ENCODE measurements around the gene FATE1. TPM values are rescaled to one million over a fixed set of nuclear protein-coding genes. Genes with fewer than 3 reads are reported as not detected.

The FATE1 gene
- total RNA-seq, 2 donors from 2014 or later = 1,003 TPM; not detected in 1

DNA sequence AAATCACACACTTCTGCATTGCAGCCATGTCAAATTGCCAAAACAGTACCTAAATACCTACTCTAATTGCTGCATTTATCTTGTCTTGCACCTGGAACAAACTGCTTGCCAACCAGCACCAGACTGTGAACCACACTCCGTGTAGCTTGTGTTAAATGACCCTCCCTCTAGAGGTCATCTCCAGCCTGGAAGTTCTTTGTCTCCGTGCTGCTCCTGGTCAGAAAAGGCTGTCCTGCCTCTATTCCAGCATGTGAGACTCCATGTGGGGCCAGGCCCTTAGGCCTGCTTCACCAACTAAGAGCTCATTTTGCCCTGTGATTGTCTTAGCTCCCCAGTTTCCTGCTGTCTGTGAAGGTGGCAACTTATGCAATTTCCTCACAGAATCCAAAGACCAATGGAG lies 47.0 kb downstream of the FATE1 start:
- intact Hi-C loops (cut with DNase I) = no loop called here
- no peaks in the 10 kb centered on the region for H3K36me3 ChIP-seq
- TF ChIP-seq CTCF (IDR thresholded peaks at IDR 0.05) = no peak
- no peaks in the 10 kb centered on the region for H3K4me1 ChIP-seq (replicated peaks)
- no peak overlapping the region for H3K4me3 ChIP-seq
- WGBS = 57% methylated on average over 2 of the region's 2 CpGs
- H3K27me3 ChIP-seq (replicated peaks; ENCODE audit: insufficient read depth) = no peaks in the 10 kb centered on the region
- no peak for DNase-seq (ENCODE audit: low spot score)
- H3K9me3 ChIP-seq = no peaks in the 10 kb centered on the region
- H3K27ac ChIP-seq = no peak overlapping the region

- Histone ChIP-seq H3K27me3 (replicated peaks; ENCODE audit: insufficient read depth) (no peaks in the 10 kb centered on the region), H3K27ac (no peak overlapping the region), H3K4me3 (no peak overlapping the region), H3K4me1 (replicated peaks) (no peaks in the 10 kb centered on the region), H3K36me3 (no peaks in the 10 kb centered on the region), H3K9me3 (no peaks in the 10 kb centered on the region)
- TF ChIP-seq POLR2A (IDR thresholded peaks at IDR 0.05) = no peak
- intact Hi-C loops (cut with DNase I) = no loop called here
- DNase-seq (ENCODE audit: low spot score) = no peak
- WGBS = 86% methylated on average over 7 of the region's 8 CpGs
Observed at GRCh38 chrX:151763711-151764110, 47.9 kb downstream of the FATE1 start.

DNA sequence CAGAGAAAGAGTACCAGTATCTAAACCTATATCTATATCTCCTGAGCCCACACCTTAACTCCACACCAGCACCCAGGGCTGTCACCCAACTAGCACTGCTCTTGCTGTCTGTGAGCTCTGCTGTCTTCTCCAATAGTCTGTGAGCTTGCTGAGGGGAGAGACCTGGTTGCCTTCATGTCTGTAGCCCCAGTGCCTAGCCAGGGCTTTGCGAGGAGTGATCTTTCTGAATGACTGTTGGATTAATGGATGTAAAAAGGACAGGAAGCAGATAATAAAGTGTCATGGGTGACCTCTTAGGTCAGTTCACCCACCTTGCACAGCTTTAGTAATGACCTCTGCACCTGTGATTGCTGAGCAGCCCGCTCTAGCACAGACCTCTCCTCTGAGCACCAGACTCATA lies 49.2 kb downstream of the FATE1 start:
- WGBS = 94% methylated on average over 2 of the region's 2 CpGs
- intact Hi-C loops (cut with DNase I) = no loop called here
- no peak for DNase-seq (ENCODE audit: low spot score)
- Histone ChIP-seq H3K4me1 (replicated peaks) (no peaks in the 10 kb centered on the region), H3K36me3 (no peaks in the 10 kb centered on the region), H3K4me3 (no peak overlapping the region), H3K27me3 (replicated peaks; ENCODE audit: insufficient read depth) (no peaks in the 10 kb centered on the region), H3K9me3 (no peaks in the 10 kb centered on the region), H3K27ac (no peak overlapping the region)
- TF ChIP-seq POLR2A (IDR thresholded peaks at IDR 0.05) (no peak), POLR2AphosphoS5 (IDR thresholded peaks at IDR 0.05) (no peak), CTCF (IDR thresholded peaks at IDR 0.05) (no peak)

DNA sequence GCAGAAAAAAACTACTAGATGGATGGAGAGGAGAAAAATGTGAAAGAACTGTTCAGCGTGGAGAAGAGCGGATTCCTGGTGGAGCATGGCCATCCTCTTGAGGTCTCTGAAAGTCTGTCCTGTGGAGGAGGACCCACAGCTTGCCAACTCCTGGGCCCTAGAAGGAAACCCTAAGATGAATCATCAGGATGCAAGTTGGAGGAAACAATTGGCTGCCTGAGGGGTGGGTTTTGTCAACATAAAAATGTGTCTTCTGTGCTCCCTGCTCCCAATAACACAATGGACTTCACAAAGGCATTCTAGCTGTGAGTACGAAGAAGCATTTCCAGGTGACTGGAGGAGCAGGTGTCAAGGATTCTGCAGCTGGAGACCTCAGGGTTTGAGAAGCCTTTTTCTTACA lies 55.9 kb downstream of the FATE1 start:
- DNase-seq (ENCODE audit: low spot score) = no peak
- Histone ChIP-seq H3K27ac (no peak overlapping the region), H3K27me3 (replicated peaks; ENCODE audit: insufficient read depth) (no peaks in the 10 kb centered on the region), H3K4me1 (replicated peaks) (no peaks in the 10 kb centered on the region), H3K4me3 (no peak overlapping the region), H3K36me3 (no peaks in the 10 kb centered on the region), H3K9me3 (no peaks in the 10 kb centered on the region)
- 85% methylated on average over 3 of the region's 3 CpGs for WGBS
- TF ChIP-seq CTCF (IDR thresholded peaks at IDR 0.05) (no peak), POLR2A (IDR thresholded peaks at IDR 0.05) (no peak)
- intact Hi-C loops (cut with DNase I) = no loop called here

Other genes starting within 250 kb of the FATE1 start
- 10 to 100 TPM in 1 of 2 donors, not detected in 1; 21.5 TPM for gene PASD1, start 152.4 kb upstream of the FATE1 start, total RNA-seq
- 1 to 10 TPM in 1 of 2 donors, under 1 TPM in 1; 0.68 to 1.2 TPM for gene PRRG3, start 20.6 kb upstream of the FATE1 start, total RNA-seq
- gene CNGA2, start 18.7 kb downstream of the FATE1 start, total RNA-seq = under 1 TPM in 1 of 2 donors, not detected in 1; 0.80 TPM
- 10 to 100 TPM in 1 of 2 donors, not detected in 1; 47.7 TPM for gene MAGEA4, start 196.9 kb downstream of the FATE1 start, total RNA-seq